ENCODE results near the gene AK5.

DNA sequence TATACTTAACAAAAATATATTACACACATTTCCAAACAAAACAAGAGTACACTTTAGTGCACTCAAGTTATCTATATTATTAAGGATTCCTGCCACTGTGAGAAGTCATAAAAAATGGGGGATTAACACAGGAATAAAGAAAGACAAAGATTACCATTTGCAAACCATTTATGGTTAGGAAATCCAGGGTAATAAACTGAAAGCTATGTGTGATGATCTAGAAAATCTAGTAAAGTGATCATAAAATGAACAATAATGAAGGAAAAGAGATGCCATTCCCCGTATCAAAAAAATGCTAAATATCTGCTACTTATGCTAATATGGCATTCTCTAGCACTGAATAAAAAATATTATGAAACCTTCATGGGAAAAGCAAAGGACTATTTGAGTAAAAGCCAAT is 101.4 kb downstream of the AK5 start:
- TF ChIP-seq, protein P1, sequence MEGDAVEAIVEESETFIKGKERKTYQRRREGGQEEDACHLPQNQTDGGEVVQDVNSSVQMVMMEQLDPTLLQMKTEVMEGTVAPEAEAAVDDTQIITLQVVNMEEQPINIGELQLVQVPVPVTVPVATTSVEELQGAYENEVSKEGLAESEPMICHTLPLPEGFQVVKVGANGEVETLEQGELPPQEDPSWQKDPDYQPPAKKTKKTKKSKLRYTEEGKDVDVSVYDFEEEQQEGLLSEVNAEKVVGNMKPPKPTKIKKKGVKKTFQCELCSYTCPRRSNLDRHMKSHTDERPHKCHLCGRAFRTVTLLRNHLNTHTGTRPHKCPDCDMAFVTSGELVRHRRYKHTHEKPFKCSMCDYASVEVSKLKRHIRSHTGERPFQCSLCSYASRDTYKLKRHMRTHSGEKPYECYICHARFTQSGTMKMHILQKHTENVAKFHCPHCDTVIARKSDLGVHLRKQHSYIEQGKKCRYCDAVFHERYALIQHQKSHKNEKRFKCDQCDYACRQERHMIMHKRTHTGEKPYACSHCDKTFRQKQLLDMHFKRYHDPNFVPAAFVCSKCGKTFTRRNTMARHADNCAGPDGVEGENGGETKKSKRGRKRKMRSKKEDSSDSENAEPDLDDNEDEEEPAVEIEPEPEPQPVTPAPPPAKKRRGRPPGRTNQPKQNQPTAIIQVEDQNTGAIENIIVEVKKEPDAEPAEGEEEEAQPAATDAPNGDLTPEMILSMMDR (IDR thresholded peaks at IDR 0.05; ENCODE audit: low read depth, low read length): no peak
- TF ChIP-seq POLR2A (IDR thresholded peaks at IDR 0.05; ENCODE audit: extremely low read depth, insufficient read length): no peak
- TF ChIP-seq, protein P2, sequence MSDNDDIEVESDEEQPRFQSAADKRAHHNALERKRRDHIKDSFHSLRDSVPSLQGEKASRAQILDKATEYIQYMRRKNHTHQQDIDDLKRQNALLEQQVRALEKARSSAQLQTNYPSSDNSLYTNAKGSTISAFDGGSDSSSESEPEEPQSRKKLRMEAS (IDR thresholded peaks at IDR 0.05; ENCODE audit: low read depth, low read length): no peak

All from NB4 (cell line).